NCI-H524 treated with DMSO at 0.1 percent for 48 hours (cell line): ENCODE results near the gene KLK8.
"Not testable (repeated sequence)": the region's sequence is repeated elsewhere in the genome, so short reads cannot be mapped to it uniquely, and the experiment has no call there.

Source experiments
- DNase-seq: peaks from one replicate; lab custom pipeline; 2025; lab: John Stamatoyannopoulos, UW

KLK8 gene

GRCh38 chr19:51016798-51017683, 15.6 kb upstream of the KLK8 start:
- DNase-seq: no peak

- DNase-seq: no peak
These were observed 14.4 kb upstream of the KLK8 start for GRCh38 chr19:51015691-51016267.

DNA sequence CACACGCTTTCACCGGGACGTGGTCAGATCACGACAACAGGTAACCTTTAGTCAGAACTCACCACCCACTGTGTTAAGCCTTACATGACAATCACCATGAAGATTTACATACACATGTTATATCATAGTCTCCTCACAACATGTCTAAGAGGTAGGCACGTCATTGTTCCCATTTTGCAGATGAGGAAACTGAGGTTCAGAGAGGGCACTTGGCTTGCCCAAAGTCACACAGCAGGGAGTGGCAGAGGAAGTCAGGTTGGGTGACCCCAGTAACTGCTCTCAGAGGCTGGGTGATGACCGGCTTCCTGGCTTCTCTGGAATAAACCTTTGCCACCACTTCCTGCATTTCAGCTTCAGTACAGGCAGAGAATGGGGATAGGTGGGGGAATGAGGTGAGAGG, 12.8 kb upstream of the KLK8 start:
- no peak for DNase-seq

DNA sequence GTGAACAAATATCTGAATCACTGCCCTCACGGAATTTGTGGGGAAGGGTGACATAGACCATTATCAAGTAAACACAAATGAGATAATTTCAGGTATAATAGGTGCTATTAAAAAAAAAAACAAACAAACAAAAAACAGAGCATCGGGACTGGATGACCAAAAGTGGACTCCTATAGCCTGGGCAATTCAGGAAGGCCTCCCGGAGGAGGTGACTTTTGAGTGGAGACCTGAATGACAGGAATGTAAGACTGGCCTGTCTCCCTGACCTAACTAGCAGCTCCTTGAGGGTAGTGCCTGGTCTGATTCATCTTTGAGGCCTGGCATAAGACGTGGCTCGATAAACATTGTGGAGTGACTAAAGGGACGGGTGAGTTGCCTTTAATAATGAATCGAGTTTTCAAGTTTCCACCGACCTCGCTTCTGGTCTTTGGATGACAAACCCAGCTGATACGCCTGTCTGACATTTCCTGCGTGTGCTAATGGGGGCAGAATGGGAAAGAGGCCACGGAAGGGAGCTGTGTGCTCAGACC, 11.3 kb upstream of the KLK8 start:
- DNase-seq: no peak

DNA sequence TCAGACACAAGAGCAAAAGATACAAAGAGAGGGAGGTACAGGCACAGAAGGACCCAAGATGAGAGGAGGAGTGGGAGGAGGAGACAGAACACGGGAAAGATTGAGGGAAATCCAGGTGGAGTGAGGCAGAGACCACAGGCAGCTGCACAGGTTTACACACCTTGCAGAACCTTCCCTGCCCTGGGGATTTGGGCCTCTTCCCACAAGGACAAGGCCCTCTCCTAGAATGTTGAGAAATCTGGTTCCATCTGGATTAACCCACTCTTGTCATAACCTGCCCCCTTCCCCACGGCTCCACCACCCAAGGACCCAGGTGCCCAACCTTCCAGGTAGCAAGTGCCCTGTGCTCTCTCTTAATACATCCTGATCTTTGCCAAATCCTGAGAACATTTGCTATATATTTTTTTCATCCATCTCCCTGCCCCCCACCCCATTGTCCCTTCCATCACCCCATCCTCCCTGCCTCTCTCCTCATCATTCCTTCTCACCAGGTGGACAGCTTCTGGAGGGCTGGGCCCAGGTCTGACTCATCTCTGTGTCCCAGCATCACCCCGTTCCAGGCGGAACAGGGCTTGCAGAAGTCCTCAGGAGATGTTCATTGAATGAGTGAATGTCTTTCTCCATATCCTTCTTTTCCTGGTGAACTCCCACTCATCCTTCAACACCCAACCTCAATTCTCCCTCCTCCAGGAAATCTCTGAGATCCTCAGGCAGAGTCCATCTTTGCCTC, 8.8 kb upstream of the KLK8 start:
- no peak for DNase-seq

- no peak for DNase-seq
These were observed 7.9 kb upstream of the KLK8 start for GRCh38 chr19:51009061-51009891.

- DNase-seq: no peak
These were observed 6.1 kb upstream of the KLK8 start for GRCh38 chr19:51007488-51007887.

DNA sequence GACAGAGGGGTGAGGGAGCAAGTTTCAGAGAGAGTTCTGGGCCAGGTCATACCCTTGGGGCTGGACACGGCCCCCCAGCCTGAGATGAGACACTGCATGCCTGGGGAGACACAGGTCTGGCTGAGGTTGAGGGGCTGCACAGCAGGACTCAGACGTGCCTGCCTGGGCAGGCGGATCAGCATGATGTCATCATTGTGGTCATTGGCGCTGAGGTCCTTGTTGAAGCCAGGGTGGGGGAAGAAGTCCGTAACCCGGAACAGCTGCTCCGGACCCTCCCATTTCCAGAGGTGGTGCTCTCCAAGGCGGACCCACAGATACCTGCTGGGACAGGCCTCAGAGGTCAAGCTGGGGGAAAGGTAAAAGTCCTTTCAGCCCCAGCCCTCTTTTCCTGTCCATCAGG, 5.0 kb upstream of the KLK8 start:
- DNase-seq: no peak

- no peak for DNase-seq
These were observed 3.8 kb upstream of the KLK8 start for GRCh38 chr19:51005248-51005647.

GRCh38 chr19:51003316-51003715, 1.9 kb upstream of the KLK8 start:
- DNase-seq: no peak

- DNase-seq: no peak
These were observed 1.3 kb upstream of the KLK8 start for GRCh38 chr19:51002542-51003311.

DNA sequence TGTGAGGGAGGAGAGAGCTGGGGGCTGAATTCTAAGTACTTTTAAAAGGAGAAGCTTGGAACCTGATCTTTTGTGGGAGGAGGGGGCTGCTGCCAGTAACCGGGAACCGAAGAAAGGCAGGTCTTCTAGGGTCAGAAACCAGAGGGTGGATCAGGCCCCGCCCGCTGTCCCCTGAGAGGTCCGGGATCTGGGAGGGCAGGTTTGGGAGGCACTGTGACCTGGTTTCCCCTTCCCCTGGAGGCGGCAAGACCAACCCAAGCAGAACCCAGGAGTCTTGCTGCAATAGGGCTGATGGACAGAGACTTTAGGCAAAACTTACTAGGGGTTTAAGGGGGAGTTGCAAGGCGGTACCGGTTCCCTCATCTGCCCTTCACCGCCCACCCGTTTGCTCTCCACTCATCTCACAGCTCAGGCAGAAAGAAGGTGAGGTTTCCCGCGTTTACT, 707 bp upstream of the KLK8 start:
- no peak for DNase-seq

GRCh38 chr19:51000981-51001380, 423 bp downstream of the KLK8 start:
- no peak for DNase-seq

DNA sequence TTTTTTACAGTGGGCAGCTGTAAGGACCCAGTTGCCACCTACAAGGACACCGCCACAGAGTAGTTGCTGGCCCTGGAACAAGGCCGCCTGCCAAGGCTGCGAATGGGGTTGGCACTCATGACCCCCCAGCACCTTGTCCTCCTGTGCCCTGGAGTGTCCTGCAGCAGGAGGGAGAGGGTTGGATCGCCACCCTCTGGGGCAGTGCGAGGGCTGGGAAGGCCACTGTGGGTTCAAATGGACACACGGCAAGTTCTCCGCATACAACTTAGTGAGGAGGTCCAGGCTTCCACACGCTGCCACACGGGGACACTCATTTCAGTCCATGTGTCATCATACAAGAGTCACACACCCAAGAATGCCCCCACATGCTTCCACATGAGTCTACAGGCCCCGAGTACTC, 978 bp downstream of the KLK8 start:
- DNase-seq: no peak

DNA sequence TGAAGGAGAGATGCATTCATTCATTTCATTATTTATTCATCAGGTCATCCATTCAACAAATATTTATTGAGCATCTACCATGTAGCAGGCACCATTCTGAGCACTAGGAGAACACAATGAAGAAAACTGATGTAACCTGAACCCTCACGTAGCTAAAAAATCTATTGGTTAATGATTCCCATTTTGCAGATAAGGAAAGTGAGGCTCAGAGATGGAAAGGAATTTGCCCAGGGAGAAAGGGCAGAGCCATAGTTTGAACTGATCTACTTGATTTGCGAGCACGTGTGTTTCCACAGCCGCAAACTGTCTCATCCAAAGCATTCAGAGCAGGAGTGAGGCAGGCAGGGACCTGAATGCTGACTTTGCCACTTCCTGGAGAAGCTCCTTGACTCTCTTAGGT, 2.7 kb downstream of the KLK8 start:
- no peak for DNase-seq

DNA sequence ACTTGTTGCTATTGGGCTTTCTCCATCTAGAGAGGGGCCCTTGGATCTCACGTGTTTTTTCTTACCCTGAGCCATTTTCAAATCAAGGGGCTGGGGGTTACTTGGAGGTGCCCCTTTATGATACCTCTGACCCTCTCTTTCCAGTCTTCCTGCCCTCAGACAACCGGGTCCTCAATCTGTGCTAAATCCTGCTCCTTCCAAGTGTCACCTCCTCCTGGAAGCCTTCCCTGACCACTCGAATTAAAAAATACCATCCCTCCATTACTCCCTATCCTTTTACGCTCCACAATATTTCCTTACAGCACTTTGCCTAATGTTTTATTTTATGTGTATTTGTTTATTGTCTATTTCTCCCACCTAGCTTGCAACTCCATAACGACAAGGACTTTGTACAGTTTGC, 3.3 kb downstream of the KLK8 start:
- no peak for DNase-seq

GRCh38 chr19:50994129-50994528, 7.3 kb downstream of the KLK8 start:
- DNase-seq: no peak

GRCh38 chr19:50992666-50993035, 8.8 kb downstream of the KLK8 start:
- DNase-seq: no peak

GRCh38 chr19:50984416-50984815, 17.0 kb downstream of the KLK8 start:
- not testable (repeated sequence) for DNase-seq

- DNase-seq: no peak
These were observed 17.6 kb downstream of the KLK8 start, which contains the start of gene KLK7 for GRCh38 chr19:50983625-50984292. KLK7 (minus strand) TSS chr19:50983917; CDS start chr19:50982399, 1,518 bp downstream.
